Neuronal stem cell (in vitro differentiated cells): ENCODE measurements around the gene DNAH11.

Experiments used
- DNase-seq: peaks from one replicate; pipeline ENCODE4 v3.0.0-alpha.2; 2013; ENCODE audit warnings: low spot score
- H2AFZ ChIP-seq: one replicate; pipeline ENCODE4 v1.6.1; 2013; ENCODE audit warnings: mild to moderate bottlenecking, low read length, inconsistent platforms
- H2AK5ac ChIP-seq: 2 replicates; pipeline ENCODE4 v1.6.1; 2013; ENCODE audit warnings: low read depth, mild to moderate bottlenecking, inconsistent platforms, low read length, moderate library complexity, mixed read lengths
- H2BK120ac ChIP-seq: 2 replicates; pipeline ENCODE4 v1.6.1; 2013; ENCODE audit warnings: low read depth, mild to moderate bottlenecking, inconsistent platforms, low read length, moderate library complexity, mixed read lengths
- H2BK12ac ChIP-seq: one replicate; pipeline ENCODE4 v1.6.1; 2013; ENCODE audit warnings: low read length, inconsistent platforms
- H2BK15ac ChIP-seq: 2 replicates; pipeline ENCODE4 v1.6.1; 2013; ENCODE audit warnings: mild to moderate bottlenecking, low read length, inconsistent platforms, mixed read lengths
- H2BK5ac ChIP-seq: one replicate; pipeline ENCODE4 v1.6.1; 2013; ENCODE audit warnings: inconsistent platforms, mild to moderate bottlenecking, low read length, moderate library complexity
- H3K14ac ChIP-seq: one replicate; pipeline ENCODE4 v1.6.1; 2013; ENCODE audit warnings: low read length, inconsistent platforms
- H3K18ac ChIP-seq: 2 replicates; pipeline ENCODE4 v1.6.1; 2013; ENCODE audit warnings: low read length, inconsistent platforms
- H3K23ac ChIP-seq: 2 replicates; pipeline ENCODE4 v1.6.1; 2013; ENCODE audit warnings: low read depth, mild to moderate bottlenecking, mixed read lengths, low read length, inconsistent platforms; ENCODE audit not compliant: poor library complexity
- H3K27ac ChIP-seq: replicated peaks from 3 replicates; pipeline ENCODE4 v1.5.1; 2013; ENCODE audit warnings: low read length, inconsistent platforms
- H3K27me3 ChIP-seq, 3 experiments: 2 replicates each; pipeline ENCODE4 v1.6.1; 2013; ENCODE audit warnings: low read length in 3 of 3, mild to moderate bottlenecking in 2 of 3, inconsistent platforms in 1 of 3, low read depth in 1 of 3, mixed read lengths in 1 of 3, moderate library complexity in 1 of 3; ENCODE audit not compliant: control insufficient read depth in 3 of 3, insufficient read depth in 3 of 3
- H3K36me3 ChIP-seq, 2 donors: replicated peaks in 1 of 2; 2 replicates each; pipeline ENCODE4 v1.6.1; 2013; ENCODE audit warnings: low read length in 2 of 2; ENCODE audit not compliant: control insufficient read depth in 2 of 2, insufficient read depth in 2 of 2
- H3K4ac ChIP-seq: 2 replicates; pipeline ENCODE4 v1.6.1; 2013; ENCODE audit warnings: inconsistent platforms, mild to moderate bottlenecking, low read length, moderate library complexity
- H3K4me1 ChIP-seq, 2 donors: 1 replicate in 1 of 2; 2 replicates in 1 of 2; pipeline ENCODE4 v1.6.1; 2013; ENCODE audit warnings: low read length in 2 of 2, low read depth in 1 of 2; ENCODE audit not compliant: control insufficient read depth in 2 of 2, insufficient read depth in 1 of 2
- H3K4me2 ChIP-seq: one replicate; pipeline ENCODE4 v1.6.1; 2013; ENCODE audit warnings: mild to moderate bottlenecking, low read length, inconsistent platforms; ENCODE audit not compliant: insufficient read depth, poor library complexity, severe bottlenecking
- H3K4me3 ChIP-seq, 2 donors: 2 replicates each; pipeline ENCODE4 v1.5.1; 2013; ENCODE audit warnings: low read length in 2 of 2, mild to moderate bottlenecking in 2 of 2, inconsistent platforms in 1 of 2, moderate library complexity in 1 of 2
- H3K79me1 ChIP-seq: one replicate; pipeline ENCODE4 v1.6.1; 2013; ENCODE audit warnings: low read depth, mild to moderate bottlenecking, inconsistent platforms, low read length, moderate library complexity
- H3K9ac ChIP-seq: one replicate; pipeline ENCODE4 v1.6.1; 2013; ENCODE audit warnings: mild to moderate bottlenecking, low read depth, low read length, inconsistent platforms; ENCODE audit not compliant: poor library complexity
- H3K9me3 ChIP-seq, 2 donors: replicated peaks in 1 of 2; 2 replicates each; pipeline versions ENCODE3 to v1.6.1; 2013; ENCODE audit warnings: low read length in 2 of 2, mild to moderate bottlenecking in 2 of 2, inconsistent platforms in 1 of 2, low read depth in 1 of 2, mixed read lengths in 1 of 2, moderate library complexity in 1 of 2; ENCODE audit not compliant: control insufficient read depth in 2 of 2, insufficient read depth in 1 of 2
- H4K8ac ChIP-seq: one replicate; pipeline ENCODE4 v1.6.1; 2013; ENCODE audit warnings: low read depth, mild to moderate bottlenecking, inconsistent platforms, low read length, moderate library complexity
- H4K91ac ChIP-seq: one replicate; pipeline ENCODE4 v1.6.1; 2013; ENCODE audit warnings: low read length, low read depth, mild to moderate bottlenecking, inconsistent platforms; ENCODE audit not compliant: poor library complexity
- WGBS, 2 donors: extraction: QIAGEN DNeasy Blood & Tissue Kit; methylation state at CpG; one replicate each; pipeline ENCODE4 v1.1.7; 2013; ENCODE audit warnings: missing lambda C conversion rate in 2 of 2, mixed read lengths in 1 of 2; ENCODE audit not compliant: insufficient read length in 2 of 2, insufficient replicate concordance in 1 of 2; ENCODE audit errors: extremely low coverage in 2 of 2; 5-methylcytosine and 5-hydroxymethylcytosine counted together

Gene DNAH11

GRCh38 chr7:21867226-21867625 is 324.4 kb downstream of the DNAH11 start:
- H2BK15ac ChIP-seq: no peak overlapping the region
- H3K18ac ChIP-seq: no peak overlapping the region
- no peak for DNase-seq
- peaks cover 8 to 23% of the 10 kb centered on the region in 2 donors for H3K4me1 ChIP-seq
- H3K9me3 ChIP-seq: no peaks in the 10 kb centered on the region
- H3K27ac ChIP-seq: no peak overlapping the region
- no peak overlapping the region for H2BK12ac ChIP-seq
- no peak overlapping the region for H2BK5ac ChIP-seq
- no peaks in the 10 kb centered on the region for H3K79me1 ChIP-seq
- H3K14ac ChIP-seq: no peak overlapping the region
- H4K91ac ChIP-seq: no peak overlapping the region
- H3K23ac ChIP-seq: no peak overlapping the region
- no peak overlapping the region for H3K4ac ChIP-seq
- peak overlapping the region; percentile 75 for H2AFZ ChIP-seq
- H4K8ac ChIP-seq: no peak overlapping the region
- no peak overlapping the region for H2BK120ac ChIP-seq
- no peak overlapping the region for H3K9ac ChIP-seq
- H3K36me3 ChIP-seq: no peaks in the 10 kb centered on the region
- H3K4me3 ChIP-seq: no peak overlapping the region
- H3K4me2 ChIP-seq: no peak overlapping the region
- no peak overlapping the region for H2AK5ac ChIP-seq
- H3K27me3 ChIP-seq: no peaks in the 10 kb centered on the region

DNA sequence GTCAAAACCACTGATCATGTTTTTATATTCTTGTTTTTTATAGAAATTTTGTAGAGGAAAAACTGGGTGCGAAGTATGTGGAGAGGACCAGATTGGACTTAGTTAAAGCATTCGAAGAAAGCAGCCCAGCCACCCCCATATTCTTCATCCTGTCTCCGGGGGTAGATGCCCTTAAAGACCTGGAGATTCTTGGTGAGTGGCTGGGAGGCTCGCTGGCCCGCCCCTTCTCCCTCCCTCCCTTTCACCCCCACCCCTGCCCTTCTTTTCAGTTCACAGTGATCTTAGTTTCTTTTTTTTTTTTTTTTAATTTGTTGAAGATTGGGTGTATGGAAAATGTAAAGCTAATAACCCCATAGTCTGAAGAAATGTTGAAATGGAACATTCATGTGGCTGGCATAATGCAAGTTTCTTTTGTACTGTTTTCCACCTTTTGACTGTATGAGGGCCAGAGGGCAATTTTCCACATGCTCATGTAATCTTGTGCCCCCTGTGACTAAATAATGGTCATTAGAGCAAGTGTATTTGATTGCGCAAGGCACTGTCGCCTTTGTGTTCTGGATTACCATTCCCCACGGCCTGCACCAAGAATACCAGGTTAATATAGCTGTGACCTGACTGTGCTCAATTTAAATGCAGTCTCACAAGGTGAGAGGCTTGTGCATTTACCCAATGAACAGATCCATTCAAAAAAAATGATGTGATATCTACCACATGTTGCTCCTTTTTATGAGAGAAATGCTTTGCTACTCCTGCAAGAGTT is 325.2 kb downstream of the DNAH11 start:
- Histone ChIP-seq H3K18ac (no peak overlapping the region), H3K4me1 (peaks cover 8 to 23% of the 10 kb centered on the region in 2 donors), H2BK12ac (peak overlapping the region; percentile 14), H3K9ac (no peak overlapping the region), H3K4me3 (no peak overlapping the region), H3K9me3 (no peaks in the 10 kb centered on the region), H2AFZ (no peak overlapping the region), H3K23ac (no peak overlapping the region), H2BK5ac (no peak overlapping the region), H3K79me1 (no peaks in the 10 kb centered on the region), H3K4ac (no peak overlapping the region), H3K14ac (no peak overlapping the region), H2BK120ac (no peak overlapping the region), H3K27me3 (no peaks in the 10 kb centered on the region), H4K8ac (no peak overlapping the region), H3K4me2 (no peak overlapping the region), H4K91ac (no peak overlapping the region), H2BK15ac (no peak overlapping the region), H3K36me3 (no peaks in the 10 kb centered on the region), H2AK5ac (no peak overlapping the region), H3K27ac (no peak overlapping the region)
- no CpG with 5 or more reads among the region's 8 CpGs for WGBS, 2 donors
- DNase-seq: no peak

GRCh38 chr7:21868576-21868850 is 325.7 kb downstream of the DNAH11 start:
- Histone ChIP-seq H2AK5ac (no peak overlapping the region), H2BK15ac (no peak overlapping the region), H3K27ac (no peak overlapping the region), H3K36me3 (no peaks in the 10 kb centered on the region), H3K23ac (no peak overlapping the region), H2BK120ac (no peak overlapping the region), H3K18ac (no peak overlapping the region), H3K27me3 (no peaks in the 10 kb centered on the region), H3K4me1 (peaks cover 8 to 23% of the 10 kb centered on the region in 2 donors), H3K4me2 (no peak overlapping the region), H3K14ac (no peak overlapping the region), H3K4me3 (no peak overlapping the region), H3K79me1 (no peaks in the 10 kb centered on the region), H2BK12ac (no peak overlapping the region), H2AFZ (no peak overlapping the region), H3K9me3 (no peaks in the 10 kb centered on the region), H3K4ac (no peak overlapping the region), H2BK5ac (no peak overlapping the region), H3K9ac (no peak overlapping the region), H4K8ac (no peak overlapping the region), H4K91ac (no peak overlapping the region)
- DNase-seq: no peak
- no CpG with 5 or more reads among the region's 3 CpGs for WGBS, 2 donors

GRCh38 chr7:21869785-21870402 is 327.1 kb downstream of the DNAH11 start:
- no peak overlapping the region for H2AK5ac ChIP-seq
- no peaks in the 10 kb centered on the region for H3K79me1 ChIP-seq
- no peak overlapping the region for H3K4me3 ChIP-seq
- H3K4me1 ChIP-seq: peaks cover 8 to 23% of the 10 kb centered on the region in 2 donors
- no peak overlapping the region for H4K91ac ChIP-seq
- H2BK5ac ChIP-seq: no peak overlapping the region
- H3K14ac ChIP-seq: no peak overlapping the region
- H2BK15ac ChIP-seq: no peak overlapping the region
- H3K4me2 ChIP-seq: no peak overlapping the region
- H2BK12ac ChIP-seq: no peak overlapping the region
- no CpG with 5 or more reads among the region's 5 CpGs for WGBS, 2 donors
- no peaks in the 10 kb centered on the region for H3K36me3 ChIP-seq
- H3K4ac ChIP-seq: no peak overlapping the region
- no peak overlapping the region for H2AFZ ChIP-seq
- H3K23ac ChIP-seq: no peak overlapping the region
- H3K9me3 ChIP-seq: no peaks in the 10 kb centered on the region
- no peak for DNase-seq
- H3K27ac ChIP-seq: no peak overlapping the region
- no peak overlapping the region for H4K8ac ChIP-seq
- H2BK120ac ChIP-seq: no peak overlapping the region
- H3K27me3 ChIP-seq: no peaks in the 10 kb centered on the region
- H3K9ac ChIP-seq: no peak overlapping the region
- H3K18ac ChIP-seq: no peak overlapping the region
